Stimulated activated CD4-positive, alpha-beta T cell treated with anti-CD3 and anti-CD28 coated beads, Interleukin-1b, Interleukin-23, amount 100 ng/mL, for 24 hours (primary cell): ENCODE measurements around the gene BMP8A.
"Not testable (repeated sequence)": the region's sequence is repeated elsewhere in the genome, so short reads cannot be mapped to it uniquely, and the experiment has no call there.

Experiments
- DNase-seq, 4 experiments: peaks; one replicate each; pipeline ENCODE4 v3.0.0-alpha.2; 2020; ENCODE audit warnings: low read depth in 4 of 4, low spot score in 1 of 4

The BMP8A gene

DNA sequence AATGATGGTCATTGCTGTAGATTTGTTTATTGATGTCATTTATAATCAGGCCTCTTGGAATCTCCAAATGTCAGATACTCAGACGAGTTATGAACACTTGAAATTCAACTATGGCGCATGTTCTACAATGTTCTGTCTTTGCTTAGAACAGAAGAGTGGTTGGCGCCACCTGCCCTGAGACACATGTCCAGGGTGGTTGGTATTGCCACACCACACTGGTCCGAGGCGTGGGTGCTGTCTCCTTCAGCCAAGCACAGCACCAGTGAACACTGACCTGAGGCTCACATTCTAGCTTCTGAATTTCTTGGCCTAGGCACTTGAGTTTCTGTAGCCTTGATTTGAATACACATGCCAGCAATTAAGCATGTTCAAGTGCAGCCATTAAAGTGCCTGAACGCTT, 10.1 kb upstream of the BMP8A start:
- no peak for DNase-seq

DNA sequence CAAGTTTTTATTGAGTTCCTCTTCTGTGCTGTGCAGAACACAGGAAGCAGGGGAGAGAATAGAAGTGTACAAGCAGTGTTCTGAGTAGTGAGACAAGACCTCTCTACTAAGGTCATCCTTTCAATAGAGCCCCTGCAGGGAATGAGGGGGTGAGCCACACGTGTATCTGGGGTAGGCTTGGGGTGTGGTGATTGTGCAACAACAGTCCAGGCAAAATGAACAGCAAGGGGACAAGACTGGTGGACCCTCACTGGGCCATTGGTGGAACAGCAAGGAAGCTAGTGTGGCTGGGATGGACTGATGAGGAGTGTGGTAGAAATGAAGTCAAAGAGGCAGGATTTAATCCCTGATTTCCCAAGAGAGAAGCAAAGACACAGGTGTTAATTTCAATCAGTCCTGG, 8.2 kb upstream of the BMP8A start:
- DNase-seq = no peak

DNA sequence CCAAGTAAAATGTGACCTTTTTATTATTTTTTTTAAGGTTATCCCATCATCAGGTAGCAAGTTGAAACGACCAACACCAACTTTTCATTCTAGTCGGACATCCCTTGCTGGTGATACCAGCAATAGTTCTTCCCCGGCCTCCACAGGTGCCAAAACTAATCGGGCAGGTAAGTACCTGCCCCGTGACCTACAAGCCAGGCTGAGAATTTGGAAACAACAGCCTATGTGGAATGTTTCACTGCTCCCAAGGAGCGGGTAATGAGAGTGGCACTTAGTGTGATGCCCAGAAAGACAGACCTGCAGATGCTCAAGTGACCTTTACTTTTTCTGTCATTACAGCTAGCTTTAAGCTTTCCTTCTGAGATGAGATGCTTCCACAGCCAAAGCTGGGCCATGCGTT, 6.9 kb upstream of the BMP8A start:
- DNase-seq = no peak

DNA sequence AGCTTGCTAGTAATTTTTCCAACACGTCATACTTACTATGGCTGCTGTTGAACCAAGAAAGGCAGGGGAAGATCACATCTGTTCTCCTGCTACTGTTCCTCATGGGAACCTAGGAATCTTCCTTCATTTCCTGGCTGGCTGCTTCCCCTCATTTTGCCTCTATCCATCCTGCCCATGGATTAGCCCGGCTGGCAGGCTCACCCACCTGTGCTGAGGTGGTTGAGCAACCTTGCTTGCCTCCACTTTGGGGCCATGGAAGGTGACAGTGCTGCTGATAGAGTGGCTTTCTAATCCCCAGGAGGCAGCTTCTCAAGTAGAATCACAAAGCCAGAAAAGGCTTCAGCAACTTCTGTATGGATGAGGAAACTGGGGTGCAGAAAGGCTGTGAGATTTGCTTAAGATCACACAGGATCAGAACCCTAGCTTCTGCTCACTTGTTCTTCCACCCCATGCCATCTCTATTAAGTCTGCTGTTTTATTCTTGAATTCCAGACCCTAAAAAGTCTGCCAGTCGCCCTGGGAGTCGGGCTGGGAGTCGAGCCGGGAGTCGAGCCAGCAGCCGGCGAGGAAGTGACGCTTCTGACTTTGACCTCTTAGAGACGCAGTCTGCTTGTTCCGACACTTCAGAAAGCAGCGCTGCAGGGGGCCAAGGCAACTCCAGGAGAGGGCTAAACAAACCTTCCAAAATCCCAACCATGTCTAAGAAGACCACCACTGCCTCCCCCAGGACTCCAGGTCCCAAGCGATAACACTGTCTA, 6.2 kb upstream of the BMP8A start:
- DNase-seq = no peak

DNA sequence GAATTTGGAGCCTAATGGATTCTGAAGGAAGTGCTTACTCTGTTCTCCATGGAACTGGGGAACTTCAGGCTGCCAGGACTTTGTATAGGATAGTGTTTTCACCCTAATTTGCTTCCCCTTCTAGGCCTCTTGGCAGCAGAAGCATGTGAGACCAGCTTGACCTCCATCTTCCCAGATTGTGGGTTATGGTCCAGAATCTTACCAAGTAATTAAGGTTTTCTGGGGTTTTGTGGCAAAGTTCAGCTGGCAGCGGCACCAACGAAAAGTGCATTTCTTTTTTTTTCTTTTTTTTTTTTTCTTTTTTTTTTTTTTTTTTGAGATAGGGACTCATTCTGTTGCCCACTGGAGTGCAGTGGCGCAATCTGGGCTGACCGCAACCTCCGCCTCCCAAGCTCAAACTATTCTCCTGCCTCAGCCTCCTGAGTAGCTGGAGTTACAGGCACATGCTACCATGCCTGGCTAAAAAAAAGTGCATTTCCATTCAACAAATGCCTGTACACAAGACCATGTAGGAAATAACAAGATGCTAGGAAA, 3.4 kb upstream of the BMP8A start:
- no peak for DNase-seq

DNA sequence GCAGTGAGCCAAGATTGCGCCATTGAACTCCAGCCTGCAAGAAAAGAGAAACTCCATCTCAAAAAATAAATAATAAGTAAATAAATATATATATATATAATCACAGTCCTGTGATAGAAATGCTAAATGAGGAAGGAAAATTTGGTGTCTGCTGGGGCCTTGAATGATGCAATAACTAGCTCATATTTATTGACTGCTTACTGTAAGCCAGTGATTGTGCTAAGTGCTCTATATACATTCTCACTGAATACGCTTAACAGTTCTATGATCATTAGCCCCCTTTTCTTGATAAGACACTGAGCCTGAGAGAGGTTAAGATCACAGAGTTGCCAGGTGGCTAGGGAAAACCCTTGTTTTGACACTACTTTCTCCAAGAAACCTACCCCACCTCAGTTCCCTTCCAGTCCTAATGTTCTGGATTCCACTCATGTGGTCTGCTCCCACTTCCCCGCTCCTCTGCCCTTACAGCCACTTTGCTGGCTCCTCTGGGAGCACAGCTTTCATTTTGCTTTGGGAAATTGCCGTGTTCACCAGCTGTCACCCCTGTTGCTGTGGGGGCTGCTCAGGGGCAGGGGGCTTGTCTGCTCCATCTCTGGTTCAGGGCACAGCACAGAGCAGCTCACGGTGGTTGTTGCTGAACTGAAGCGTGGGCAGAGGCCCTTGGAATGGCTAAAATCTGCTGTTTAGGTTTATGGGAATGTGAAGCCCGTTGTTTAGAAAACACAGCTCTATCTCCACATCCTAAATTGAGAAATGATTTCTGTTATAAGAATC, 2.5 kb upstream of the BMP8A start:
- DNase-seq = no peak

DNA sequence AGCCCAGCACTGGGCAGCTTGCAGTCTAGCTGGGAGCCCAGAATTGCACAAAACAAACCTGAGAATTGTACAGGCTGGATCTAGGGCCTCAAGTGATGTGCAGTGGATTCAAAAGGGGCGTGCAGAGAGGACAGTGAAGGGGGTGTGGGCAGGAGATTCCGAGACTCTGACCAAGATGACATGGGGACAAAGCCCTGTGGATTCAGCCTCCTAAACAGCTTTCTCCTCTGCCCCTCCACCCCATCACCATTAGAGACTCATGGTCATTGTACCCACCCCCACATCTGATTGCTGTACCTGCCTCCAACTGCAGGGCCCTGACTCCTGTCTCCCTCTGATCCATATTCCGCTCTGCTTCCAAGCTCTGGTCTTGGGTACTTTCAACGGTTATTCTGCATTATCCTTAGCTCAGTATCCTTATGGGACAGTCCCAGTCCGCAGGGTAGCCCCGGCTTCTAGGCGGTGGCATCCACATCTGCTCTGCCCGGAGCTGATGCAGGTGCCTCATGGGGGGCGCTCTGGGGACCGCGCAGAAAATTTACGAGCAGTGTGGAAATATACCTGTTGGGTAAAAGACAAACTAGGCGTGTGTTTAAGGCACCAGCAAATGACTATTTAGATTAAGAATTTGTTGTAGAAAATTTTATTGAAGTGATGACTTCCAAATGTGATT, 1.7 kb upstream of the BMP8A start:
- DNase-seq = no peak

DNA sequence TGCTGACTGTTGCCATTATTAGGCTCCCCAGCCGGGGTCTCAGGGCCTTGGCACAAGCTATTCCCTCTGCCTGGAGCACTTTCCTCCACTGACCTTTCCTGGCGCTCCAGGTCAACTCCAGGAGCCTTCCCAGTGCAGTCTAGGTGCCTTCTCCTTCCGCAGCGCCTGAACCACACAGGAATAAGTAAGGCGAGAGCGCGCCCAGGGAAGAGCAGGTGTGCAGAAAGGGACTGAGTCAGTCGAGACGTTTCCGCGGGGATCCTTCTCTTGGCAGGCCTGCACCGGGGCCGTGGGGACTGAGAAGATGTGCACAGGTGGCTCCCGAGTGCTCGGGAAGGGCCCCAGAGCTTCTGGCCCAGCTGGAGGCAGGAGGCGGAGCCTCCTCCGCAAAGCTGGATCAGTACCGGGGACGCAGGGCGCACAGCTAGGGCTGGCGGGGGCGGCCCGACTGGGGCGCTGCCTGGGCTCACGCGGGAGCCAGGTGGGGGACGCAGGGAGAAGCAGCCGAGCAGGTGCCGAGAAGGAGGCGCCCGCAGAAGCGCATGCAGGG, 765 bp upstream of the BMP8A start:
- DNase-seq = no peak

DNA sequence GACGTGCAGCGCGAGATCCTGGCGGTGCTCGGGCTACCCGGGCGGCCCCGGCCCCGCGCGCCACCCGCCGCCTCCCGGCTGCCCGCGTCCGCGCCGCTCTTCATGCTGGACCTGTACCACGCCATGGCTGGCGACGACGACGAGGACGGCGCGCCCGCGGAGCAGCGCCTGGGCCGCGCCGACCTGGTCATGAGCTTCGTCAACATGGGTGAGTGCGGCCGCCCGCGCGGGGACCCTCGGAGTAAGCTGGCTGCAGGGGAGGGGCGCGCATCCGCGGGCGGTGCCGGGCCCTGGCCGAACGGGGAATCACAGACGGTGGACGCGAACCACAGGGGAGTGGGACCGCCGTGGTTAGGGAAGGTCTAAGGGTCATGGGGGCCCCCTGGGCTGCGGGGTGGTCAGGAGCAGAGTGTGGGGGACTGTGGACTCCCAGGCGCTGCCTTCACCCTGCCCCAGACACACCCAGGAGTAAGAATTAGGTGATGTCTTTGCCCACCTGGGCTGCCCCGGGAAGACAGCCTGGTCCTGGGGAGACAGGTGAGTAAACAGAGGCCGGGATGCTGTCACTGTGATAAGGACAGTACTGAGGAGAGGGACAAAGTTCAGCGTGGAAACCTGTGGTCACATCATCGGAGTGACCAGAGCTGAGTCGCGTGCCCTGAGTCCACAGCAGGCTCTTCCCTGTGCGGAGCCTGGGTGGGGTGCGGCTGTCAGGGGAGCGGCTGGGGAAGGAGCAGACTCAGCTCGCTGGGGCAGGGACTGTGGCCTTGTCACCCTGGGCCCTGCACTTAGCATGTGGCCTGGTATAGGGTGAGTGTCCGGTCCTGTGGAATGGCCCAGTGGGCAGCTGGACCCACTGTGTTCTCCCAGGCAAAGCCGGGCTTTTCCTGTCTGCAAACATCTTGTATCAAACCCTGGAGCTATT, 944 bp downstream of the BMP8A start:
- not testable (repeated sequence) for DNase-seq

DNA sequence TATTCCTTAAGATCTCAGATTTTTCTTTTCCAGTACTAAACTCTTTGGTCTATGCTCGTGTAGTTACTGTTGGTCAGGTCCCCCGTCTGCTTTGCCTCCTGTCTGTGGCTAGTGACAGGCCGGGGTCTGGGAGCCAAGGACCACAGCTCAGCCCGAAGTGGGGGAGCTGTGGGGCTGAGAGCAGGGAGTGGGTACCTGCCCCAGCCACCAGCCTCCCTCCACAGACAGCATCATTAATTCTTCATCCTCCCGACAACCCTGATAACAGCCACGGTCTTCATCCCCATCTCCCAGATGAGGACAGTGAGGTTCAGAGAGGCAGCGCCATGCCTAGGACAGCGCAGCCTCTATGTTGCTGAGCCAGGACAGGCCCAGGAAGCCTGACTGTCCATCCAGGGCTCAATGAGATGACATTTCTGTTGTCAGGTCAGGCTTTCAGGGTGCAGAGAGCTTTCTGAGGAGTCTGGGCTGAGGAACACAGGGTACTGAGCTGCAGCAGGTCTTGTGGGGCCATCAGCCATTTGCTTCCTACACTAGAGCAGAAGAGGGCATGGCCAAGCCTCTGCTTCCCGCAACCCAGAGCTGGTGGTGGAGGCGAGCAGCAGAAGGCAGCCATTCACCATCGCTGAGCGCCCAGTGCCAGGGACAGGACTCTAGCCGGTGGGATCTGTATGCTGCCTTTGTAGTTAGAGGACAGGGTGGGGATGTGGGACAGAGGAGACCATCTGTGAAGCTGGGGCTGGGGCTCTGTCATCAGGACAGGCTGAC, 1.8 kb downstream of the BMP8A start:
- DNase-seq = not testable (repeated sequence)

DNA sequence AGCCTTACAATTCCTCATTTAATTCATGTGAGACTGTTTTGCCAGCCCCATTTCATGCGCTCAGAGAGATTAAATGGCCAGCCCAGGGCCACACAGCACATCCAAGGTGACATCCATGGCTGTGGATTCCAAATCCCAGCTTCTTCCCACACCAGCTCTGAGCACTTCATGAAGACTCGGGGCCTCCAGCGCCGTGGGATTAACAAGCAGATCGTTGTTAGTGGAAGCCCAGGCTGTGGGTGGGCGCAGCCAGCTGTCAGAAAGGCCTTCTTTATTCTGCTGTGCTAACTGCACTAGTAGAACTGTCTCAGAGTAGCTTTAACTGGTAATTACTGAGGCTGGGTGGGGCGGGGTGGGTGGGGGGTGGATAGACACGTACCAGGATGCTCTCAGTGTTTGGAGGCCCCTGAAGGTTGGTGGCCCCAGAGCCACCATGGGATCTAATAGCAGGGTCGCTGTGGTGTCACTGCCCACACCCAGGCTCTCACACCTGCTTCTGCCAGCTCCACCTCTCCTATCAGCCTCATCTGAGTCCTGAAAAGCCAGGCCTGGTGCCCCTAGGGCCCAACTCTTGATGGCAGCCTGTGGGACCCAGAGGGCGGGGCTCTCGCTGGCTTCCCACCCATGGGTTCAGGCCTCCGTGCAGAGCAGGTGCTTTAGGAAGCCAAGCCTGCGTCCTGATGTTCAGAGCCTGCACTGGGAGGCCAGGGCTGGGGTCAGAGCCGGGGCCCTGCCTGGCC, 3.4 kb downstream of the BMP8A start:
- no peak for DNase-seq

DNA sequence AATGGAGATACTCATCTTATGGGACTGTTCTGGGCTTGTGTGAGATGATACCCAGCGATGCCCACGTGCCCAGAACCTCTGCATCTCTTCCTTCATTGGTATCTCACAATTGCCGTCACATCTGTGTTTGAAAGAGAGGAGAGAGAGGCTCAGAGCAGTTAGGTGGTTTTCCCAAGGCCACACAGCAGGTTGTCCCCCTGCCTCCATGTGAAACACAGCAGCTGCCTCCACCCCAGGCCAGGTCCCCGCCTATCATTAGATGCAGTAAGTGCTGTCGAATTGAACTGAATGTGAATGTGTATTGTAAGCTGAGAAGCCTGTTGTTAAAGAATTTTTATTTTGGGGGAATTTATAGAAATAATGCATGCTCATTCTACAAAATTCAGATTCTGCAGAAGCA, 5.1 kb downstream of the BMP8A start:
- DNase-seq = not testable (repeated sequence)

DNA sequence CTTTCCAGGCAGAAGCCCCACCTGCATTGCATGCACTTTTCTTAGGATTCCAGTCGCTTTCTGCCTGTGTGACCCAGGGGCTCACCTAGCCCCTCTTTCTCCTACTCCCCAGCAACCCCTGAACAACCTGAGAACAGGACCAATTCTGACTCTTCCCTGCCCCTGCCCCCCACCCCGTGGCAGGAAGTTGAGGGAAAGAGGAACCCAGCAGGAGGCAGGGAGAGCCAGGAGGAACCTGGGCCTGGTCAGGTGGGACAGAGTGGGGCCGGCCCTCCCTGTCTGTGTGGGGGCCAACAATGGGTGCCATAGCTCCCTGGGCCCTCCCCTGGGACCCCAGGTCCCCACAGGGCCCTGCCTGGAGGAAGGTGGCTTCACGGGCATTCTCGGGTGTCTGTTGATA, 6.1 kb downstream of the BMP8A start:
- DNase-seq = no peak

DNA sequence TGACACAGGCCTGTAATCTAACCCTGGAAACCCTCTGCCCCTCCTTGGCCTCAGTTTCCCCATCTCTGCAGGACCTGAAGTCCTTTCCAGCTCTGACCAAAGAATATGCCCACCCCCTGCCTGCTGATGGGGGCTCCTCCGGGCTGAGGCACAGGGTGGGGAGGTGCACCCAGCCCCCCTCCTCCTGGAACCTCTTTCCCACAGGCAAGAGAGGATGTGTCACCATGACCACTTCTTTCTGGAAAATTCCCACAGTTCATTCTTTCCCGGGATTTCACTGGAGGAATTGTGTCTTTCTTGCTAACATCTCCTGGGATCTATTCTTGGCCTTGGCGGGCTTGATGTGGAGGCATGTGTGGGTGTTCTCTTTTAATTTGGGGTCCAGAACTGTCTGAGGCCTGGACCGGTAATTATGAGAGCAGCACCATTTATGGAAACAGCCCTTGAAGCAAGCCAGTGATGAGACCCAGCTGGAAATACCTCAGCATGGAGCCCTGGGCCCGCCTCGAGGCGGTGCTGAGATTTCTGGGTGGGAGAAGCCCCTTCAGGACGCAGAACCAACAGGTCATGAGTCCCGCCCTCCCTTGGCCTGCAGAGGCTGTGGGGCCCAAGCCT, 6.8 kb downstream of the BMP8A start:
- DNase-seq = not testable (repeated sequence)

DNA sequence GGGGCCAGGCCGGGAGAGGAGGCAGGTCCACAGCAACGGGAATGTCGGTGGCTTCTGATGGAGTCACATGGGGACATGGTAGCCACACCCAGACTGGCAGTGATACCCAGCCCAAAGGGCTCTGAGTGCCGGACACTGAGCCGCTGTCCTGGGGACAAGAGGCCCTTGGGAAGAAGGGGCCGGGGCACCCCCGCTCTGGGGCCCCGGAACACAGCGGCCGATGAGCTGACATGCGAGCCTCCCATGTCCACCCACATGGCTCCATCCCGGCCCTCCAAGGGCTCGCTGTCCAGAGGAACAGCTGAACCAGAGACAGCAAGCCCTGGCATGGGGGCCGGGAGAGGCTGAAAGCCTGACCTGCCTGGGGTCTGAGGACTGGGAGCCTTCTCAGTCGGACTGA, 7.4 kb downstream of the BMP8A start:
- DNase-seq = not testable (repeated sequence)

DNA sequence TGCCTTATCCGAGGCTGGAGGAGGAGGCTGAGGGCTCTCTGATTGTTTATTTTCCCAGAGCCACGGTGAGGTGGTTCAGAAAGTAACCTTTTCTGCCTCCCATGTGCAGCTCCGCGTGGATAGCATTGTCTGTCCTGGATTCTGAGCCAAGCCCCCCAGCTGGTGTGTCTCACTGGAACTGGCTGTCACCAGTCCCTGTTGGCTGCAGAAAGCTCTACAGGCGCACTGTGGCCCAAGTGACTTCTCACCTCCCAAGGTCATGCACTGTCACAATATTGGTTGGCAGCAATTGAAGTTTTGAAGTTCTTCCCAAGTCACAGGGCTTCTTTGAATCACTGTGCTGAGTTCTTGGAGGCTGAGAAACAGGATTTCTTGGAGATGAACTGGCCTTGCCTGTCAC, 8.2 kb downstream of the BMP8A start:
- no peak for DNase-seq

DNA sequence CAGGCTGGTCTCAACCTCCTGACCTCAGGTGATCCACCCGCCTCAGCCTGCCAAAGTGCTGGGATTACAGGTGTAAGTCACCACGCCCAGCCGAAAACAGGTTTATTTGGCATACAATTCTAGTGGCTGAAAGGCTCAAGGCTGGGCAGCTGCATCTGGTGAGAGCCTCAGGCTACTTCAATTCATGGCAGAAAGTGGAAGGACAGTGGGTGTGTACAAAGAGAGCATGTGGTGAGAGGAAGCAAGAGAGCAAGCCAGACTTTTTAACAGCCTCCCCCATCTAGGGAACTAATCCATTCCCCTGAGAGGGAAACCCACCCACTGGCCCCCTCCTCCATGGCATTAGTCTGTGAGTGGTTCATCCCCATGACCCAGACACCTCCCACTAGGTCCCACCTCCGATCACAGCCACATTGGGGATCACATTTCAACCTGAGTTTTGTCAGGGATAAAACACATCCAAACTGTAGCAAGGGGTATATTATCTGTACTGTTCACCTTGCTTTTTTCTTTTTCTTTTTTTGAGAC, 9.5 kb downstream of the BMP8A start:
- no peak for DNase-seq

DNA sequence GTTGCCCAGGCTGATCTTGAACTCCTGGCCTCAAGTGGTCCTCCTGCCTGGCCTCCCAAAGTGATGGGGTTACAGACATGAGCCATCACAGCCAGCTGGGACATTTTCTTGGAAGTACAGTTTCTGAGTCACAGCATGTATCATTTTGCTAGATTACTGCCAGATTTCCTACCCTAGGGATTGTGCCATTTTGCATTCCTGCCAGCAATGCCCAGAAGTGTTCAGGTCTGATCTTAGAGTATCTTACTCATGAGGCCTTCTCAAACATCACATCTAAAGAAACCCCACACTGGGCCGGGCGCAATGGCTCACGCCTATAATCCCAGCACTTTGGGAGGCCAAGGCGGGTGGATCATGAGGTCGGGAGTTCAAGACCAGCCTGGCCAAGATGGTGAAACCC, 10.2 kb downstream of the BMP8A start:
- DNase-seq = no peak
